GM12873 (cell line): ENCODE measurements around the gene WASF2.

ENCODE experiments used
- CTCF ChIP-seq: IDR thresholded peaks from 2 replicates; pipeline ENCODE4 v1.5.1; 2012; ENCODE audit warnings: low read depth, mild to moderate bottlenecking, moderate library complexity, low read length, control low read depth; ENCODE audit not compliant: insufficient read depth; ENCODE audit errors: missing control alignments

WASF2 gene

GRCh38 chr1:27447883-27448282 is 42.1 kb downstream of the WASF2 start:
- TF ChIP-seq CTCF = no peak

GRCh38 chr1:27447399-27447798 is 42.6 kb downstream of the WASF2 start:
- no peak for TF ChIP-seq CTCF

GRCh38 chr1:27446496-27447020 is 43.4 kb downstream of the WASF2 start:
- TF ChIP-seq CTCF = no peak

DNA sequence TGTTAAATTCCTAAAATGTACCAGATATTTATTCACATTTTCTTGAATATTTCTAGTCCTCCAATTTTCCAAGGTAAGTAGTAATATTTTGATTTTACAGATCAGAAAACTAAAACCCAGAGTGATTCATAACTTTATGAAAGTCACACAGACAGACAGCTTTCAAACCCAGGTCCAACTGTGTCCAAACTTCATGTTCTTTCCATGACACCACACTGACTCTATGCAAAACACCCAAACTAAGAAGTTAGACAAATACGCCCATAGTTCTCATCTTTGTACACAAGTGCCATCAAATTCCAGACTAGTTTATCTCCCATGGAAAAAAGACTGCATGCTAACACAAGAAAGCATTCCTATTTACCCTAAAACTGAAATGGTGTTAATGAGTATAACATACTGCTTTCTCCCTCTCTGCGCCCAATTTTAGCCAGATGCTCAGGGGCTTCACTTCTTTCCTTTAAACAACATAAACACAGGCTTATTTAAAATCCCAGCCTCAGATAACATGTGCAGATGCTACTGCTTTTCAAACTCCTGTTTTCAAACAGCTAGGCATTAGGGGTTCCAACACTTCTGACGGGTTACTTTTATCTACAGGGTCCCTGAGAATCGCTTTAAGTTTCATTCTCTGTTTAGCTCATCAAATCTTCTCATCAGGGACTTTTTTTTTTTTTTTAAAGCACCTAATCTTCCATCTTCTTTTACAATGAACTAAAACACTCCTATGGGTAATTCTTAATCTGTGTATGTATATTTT is 44.6 kb downstream of the WASF2 start:
- TF ChIP-seq CTCF = no peak

DNA sequence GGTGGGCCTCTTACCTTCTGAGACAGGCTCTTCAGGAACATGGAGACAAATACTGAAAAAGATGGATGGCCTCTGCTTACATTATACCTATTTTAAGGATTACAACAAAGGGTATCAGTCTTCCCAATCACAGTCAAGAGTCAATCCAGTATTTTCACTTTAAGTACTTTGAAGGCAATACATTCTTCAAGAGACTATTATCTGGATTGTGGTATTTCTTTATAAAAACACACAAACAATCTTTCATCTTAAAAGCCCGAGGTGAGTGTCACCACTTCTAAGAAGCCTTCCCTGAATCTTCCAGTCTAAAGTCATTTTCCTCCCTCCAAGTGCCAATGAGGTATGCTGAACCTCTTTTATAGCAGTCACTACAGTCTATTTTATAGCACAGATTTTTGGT is 45.3 kb downstream of the WASF2 start:
- TF ChIP-seq CTCF = no peak

DNA sequence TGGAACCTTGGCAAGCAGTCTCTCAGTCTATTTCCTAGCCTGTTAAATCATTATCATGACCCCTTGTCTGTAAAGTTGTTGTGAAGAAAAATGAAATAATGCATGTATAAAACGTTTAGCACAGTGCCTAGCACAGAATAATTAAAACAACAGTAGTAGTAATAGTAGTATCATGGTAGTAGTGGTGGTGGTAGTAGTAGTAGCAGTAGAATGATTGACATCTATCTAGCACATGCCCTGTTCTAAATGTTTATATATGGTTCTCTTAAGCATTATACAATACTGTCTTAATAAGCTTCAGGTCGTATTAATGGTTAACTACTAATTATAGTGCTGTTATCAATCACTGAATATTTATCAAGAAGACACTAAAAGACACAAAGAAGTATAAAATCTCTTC is 50.8 kb downstream of the WASF2 start:
- TF ChIP-seq CTCF = no peak

GRCh38 chr1:27438621-27439061 is 51.3 kb downstream of the WASF2 start:
- TF ChIP-seq CTCF = no peak
